ENCODE data around the gene TSNAX. TPM values are rescaled to one million over a fixed set of nuclear protein-coding genes. Genes with fewer than 3 reads are reported as not detected.

TSNAX gene
- total RNA-seq, 1 donor from 2014 or later: 61.0 TPM

- Mint-ChIP-seq H3K4me1 (peaks cover 5% of the 10 kb centered on the region), H3K27ac (no peak overlapping the region), H3K27me3 (ENCODE audit: insufficient read depth, low read depth) (no peaks in the 10 kb centered on the region), H3K36me3 (peaks cover 42% of the 10 kb centered on the region), H3K4me3 (no peak overlapping the region), H3K9me3 (peaks cover 10% of the 10 kb centered on the region)
- no peaks in the 10 kb centered on the region for H3K9me3 ChIP-seq (ENCODE audit: low read depth)
- H3K9ac ChIP-seq: no peak overlapping the region
- H3K27me3 ChIP-seq: no peaks in the 10 kb centered on the region
- peaks cover 9% of the 10 kb centered on the region for H4K20me1 ChIP-seq (ENCODE audit: low read depth)
- TF ChIP-seq CTCF (IDR thresholded peaks at IDR 0.05): no peak
- no peak for TF ChIP-seq EZH2phosphoT487 (IDR thresholded peaks at IDR 0.05)
- no peaks in the 10 kb centered on the region for H3K4me1 ChIP-seq
- no peak overlapping the region for H3K27ac ChIP-seq
- H3K36me3 ChIP-seq: peaks cover 24% of the 10 kb centered on the region
- H3F3A ChIP-seq (ENCODE audit: low read depth): no peaks in the 10 kb centered on the region
- peaks cover 51% of the 10 kb centered on the region for H3K79me2 ChIP-seq (ENCODE audit: low read depth)
- H3K4me2 ChIP-seq: no peak overlapping the region
- no peak for DNase-seq (ENCODE audit: low spot score)
- H3K4me3 ChIP-seq: no peak overlapping the region
- H2AFZ ChIP-seq (replicated peaks): no peak overlapping the region
Observed at GRCh38 chr1:231540847-231541246, 12.4 kb downstream of the TSNAX start.

- H3K27ac ChIP-seq: no peak overlapping the region
- no peaks in the 10 kb centered on the region for H3F3A ChIP-seq (ENCODE audit: low read depth)
- TF ChIP-seq CTCF (IDR thresholded peaks at IDR 0.05) (no peak), EZH2 (IDR thresholded peaks at IDR 0.05) (no peak), EZH2phosphoT487 (IDR thresholded peaks at IDR 0.05) (no peak)
- no peaks in the 10 kb centered on the region for H3K4me1 ChIP-seq
- Mint-ChIP-seq H3K9me3 (peaks cover 10% of the 10 kb centered on the region), H3K27me3 (ENCODE audit: insufficient read depth, low read depth) (no peaks in the 10 kb centered on the region), H3K4me1 (peaks cover 5% of the 10 kb centered on the region), H3K4me3 (no peak overlapping the region), H3K36me3 (peaks cover 42% of the 10 kb centered on the region), H3K27ac (no peak overlapping the region)
- H2AFZ ChIP-seq (replicated peaks): no peak overlapping the region
- no peaks in the 10 kb centered on the region for H3K9me3 ChIP-seq (ENCODE audit: low read depth)
- no peaks in the 10 kb centered on the region for H4K20me1 ChIP-seq (ENCODE audit: low read depth)
- no peak overlapping the region for H3K4me2 ChIP-seq
- peaks cover 14% of the 10 kb centered on the region for H3K36me3 ChIP-seq
- H3K4me3 ChIP-seq: no peak overlapping the region
- no peaks in the 10 kb centered on the region for H3K27me3 ChIP-seq
- no peak for DNase-seq (ENCODE audit: low spot score)
- no peak overlapping the region for H3K9ac ChIP-seq
- peaks cover 41% of the 10 kb centered on the region for H3K79me2 ChIP-seq (ENCODE audit: low read depth)
Observed at GRCh38 chr1:231541842-231542241, 13.4 kb downstream of the TSNAX start.

DNA sequence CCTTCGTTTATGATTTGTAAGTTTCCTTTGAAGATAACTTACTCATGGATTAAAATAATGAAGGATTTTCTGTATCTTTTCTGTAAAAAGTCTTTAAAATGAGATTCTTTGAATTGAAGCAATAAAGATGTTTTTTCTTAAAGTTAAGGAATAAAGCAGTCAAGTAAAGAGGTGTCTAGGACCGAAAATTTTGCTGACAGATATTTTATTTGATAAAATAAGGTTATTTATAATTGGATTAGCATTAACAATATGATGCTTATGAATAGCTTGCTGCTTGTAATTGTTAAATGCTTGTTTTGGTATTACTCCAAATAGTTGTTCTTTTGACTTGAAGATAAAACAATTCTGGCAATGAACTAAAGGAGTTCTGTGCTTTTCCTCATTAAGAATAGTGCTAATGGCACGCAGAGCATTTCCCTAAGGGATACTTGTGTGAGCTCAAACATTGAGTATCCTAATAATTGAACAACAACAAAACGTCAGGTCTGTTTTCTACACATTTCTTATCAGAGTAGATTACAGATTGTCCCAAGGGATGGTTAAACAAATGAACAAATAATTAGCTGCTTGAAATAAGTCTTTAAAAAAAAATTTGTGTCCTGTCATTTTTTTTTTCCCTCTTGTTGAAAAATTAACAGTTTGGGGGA, 16.6 kb downstream of the TSNAX start:
- H3K27me3 Mint-ChIP-seq (ENCODE audit: insufficient read depth, low read depth): peaks cover 3% of the 10 kb centered on the region
- H3K9me3 Mint-ChIP-seq: peaks cover 10% of the 10 kb centered on the region
- Histone ChIP-seq H3K4me3 (no peak overlapping the region), H3K9ac (no peak overlapping the region), H3K36me3 (peaks cover 9% of the 10 kb centered on the region), H3K27me3 (no peaks in the 10 kb centered on the region), H4K20me1 (ENCODE audit: low read depth) (peaks cover 8% of the 10 kb centered on the region), H3F3A (ENCODE audit: low read depth) (no peaks in the 10 kb centered on the region), H3K4me2 (no peak overlapping the region), H3K9me3 (ENCODE audit: low read depth) (no peaks in the 10 kb centered on the region), H2AFZ (replicated peaks) (no peak overlapping the region), H3K4me1 (no peaks in the 10 kb centered on the region), H3K27ac (no peak overlapping the region), H3K79me2 (ENCODE audit: low read depth) (peaks cover 13% of the 10 kb centered on the region)
- no peak overlapping the region for H3K4me3 Mint-ChIP-seq
- DNase-seq (ENCODE audit: low spot score): no peak
- H3K27ac Mint-ChIP-seq: no peak overlapping the region
- no peak for TF ChIP-seq CTCF (IDR thresholded peaks at IDR 0.05)
- peaks cover 27% of the 10 kb centered on the region for H3K36me3 Mint-ChIP-seq
- H3K4me1 Mint-ChIP-seq: peaks cover 5% of the 10 kb centered on the region
